ENCODE measurements around the gene ZDHHC4. TPM values are rescaled to one million over a fixed set of nuclear protein-coding genes. Genes with fewer than 3 reads are reported as not detected.

The ZDHHC4 gene
- total and polyA plus RNA-seq, 2 of the 13 experiments (the other 11 are each of a cell fraction or from before 2014, with no cell fraction given), result 83.2 to 188 TPM

DNA sequence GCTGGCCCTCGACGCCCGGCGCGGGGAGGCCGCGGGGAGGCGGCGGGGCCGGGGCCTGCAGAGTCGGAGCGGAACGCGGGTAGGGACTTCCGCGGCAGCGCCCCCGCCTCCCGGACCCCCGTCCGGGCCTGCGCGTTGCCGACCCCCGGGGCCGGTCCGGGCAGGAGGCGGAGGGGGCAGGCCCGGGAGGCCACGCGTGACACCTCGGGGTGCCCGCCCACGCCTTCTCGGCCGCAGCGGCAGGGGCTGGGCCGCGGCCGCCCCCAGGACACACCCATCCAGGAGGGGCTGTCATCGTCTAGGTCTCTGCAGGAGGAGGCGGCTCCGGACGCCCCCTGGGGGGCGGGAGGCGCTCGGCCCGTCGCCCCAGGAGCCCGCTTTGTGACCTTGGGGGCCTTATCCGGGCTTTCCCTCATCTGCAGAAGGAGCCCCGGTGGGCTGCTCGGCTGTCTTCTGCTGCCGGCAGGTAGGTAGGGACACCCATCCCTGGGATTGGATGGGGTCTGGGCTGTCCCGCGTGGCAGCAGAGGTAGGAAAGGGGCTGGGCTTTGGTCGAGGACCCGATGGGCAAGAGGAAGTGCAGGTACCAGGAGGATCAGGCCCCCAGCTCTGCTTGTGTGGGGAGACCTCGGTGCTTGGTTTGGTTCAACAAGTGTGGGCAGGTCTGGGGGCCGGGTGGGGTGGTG lies 60.4 kb downstream of the ZDHHC4 start:
- intact Hi-C loops (cut with micrococcal nuclease; ENCODE audit: unreplicated experiment), result loop anchor here (1.0 kb wide), 1 partner anchor 29 kb away; no protein-coding TSS in a partner anchor
- DNase-seq (ENCODE audit: low spot score) (peak; percentile 39), ATAC-seq (peak; percentile 84), FAIRE-seq (no peak)
- peak overlapping the region; percentile 66 for H3K9ac ChIP-seq (ENCODE audit: insufficient read depth, low read depth, low read length)
- H4K20me1 ChIP-seq (ENCODE audit: insufficient read depth, low read length), result no peaks in the 10 kb centered on the region
- H3K27me3 ChIP-seq (ENCODE audit: control insufficient read depth in 1 of 2, insufficient read depth in 2 of 2, low read length in 2 of 2), result no peaks in the 10 kb centered on the region
- H3K9me3 ChIP-seq (ENCODE audit: low read length), result no peaks in the 10 kb centered on the region
- ChIA-PET CTCF (ENCODE audit: low intra/inter-chr PET ratio, low total read pairs) (no interaction called here), POLR2A (interaction anchor here (2.0 kb wide), 1 partner anchor 10 kb away, joined by 6 read pairs; no protein-coding TSS in a partner anchor)
- H3K4me1 ChIP-seq (ENCODE audit: insufficient read depth, low read length), result peaks cover 31% of the 10 kb centered on the region
- no peak overlapping the region for H3K27ac ChIP-seq (ENCODE audit: extremely low read length, insufficient read depth, low read length)
- WGBS (ENCODE audit: low lambda C conversion rate), result 6% methylated on average over 4 of the region's 60 CpGs
- H3K4me3 ChIP-seq (replicated peaks in 1 of 3; ENCODE audit: insufficient read depth in 1 of 3, low read depth in 2 of 3, low read length in 3 of 3), result peak overlapping the region; percentile 65 to 86 (median 83)
- H2AFZ ChIP-seq (ENCODE audit: low read length), result no peak overlapping the region
- H3K4me2 ChIP-seq (ENCODE audit: low read depth, low read length), result peak overlapping the region; percentile 83
- H3K36me3 ChIP-seq (replicated peaks in 1 of 2; ENCODE audit: control insufficient read depth in 1 of 2, insufficient read depth in 2 of 2, low read length in 2 of 2), result peaks cover 7 to 15% of the 10 kb centered on the region in 2 experiments; a peak in 4 of 5 replicates
- BruUV-seq (replicated peaks), result no TSS peak
- peaks cover 13% of the 10 kb centered on the region for H3K79me2 ChIP-seq (ENCODE audit: insufficient read depth, low read length)
- in situ Hi-C loops (cut with HindIII; ENCODE audit: extremely low pct_ligation_motif_present, low pct_unique_long_range_greater_than_20kb), result no loop called here
- TF ChIP-seq FOSL2 (CRISPR knock-in tag; IDR thresholded peaks at IDR 0.05) (no peak), KAT8 (CRISPR knock-in tag; IDR thresholded peaks at IDR 0.05) (peak; percentile 57; the same call in 1 of the 2 replicates), TAF15 (IDR thresholded peaks at IDR 0.05; ENCODE audit: low read depth, low read length, poor library complexity, severe bottlenecking) (peak; percentile 60), STAG1 (CRISPR knock-in tag; IDR thresholded peaks at IDR 0.05) (peak; percentile 46), ZNF891 (CRISPR knock-in tag; IDR thresholded peaks at IDR 0.05) (peak; percentile 75; the same call in 1 of the 2 replicates), RXRA (CRISPR knock-in tag; IDR thresholded peaks at IDR 0.05) (no peak), MAZ (IDR thresholded peaks at IDR 0.05; ENCODE audit: borderline replicate concordance, low read depth, low read length) (no peak), MAZ (CRISPR knock-in tag; IDR thresholded peaks at IDR 0.05; ENCODE audit: low read depth) (no peak), TBP (CRISPR knock-in tag; IDR thresholded peaks at IDR 0.05) (no peak), SALL1 (CRISPR knock-in tag; IDR thresholded peaks at IDR 0.05) (no peak), PITX1 (CRISPR knock-in tag; IDR thresholded peaks at IDR 0.05) (0 out of 2 replicates have a peak, but pooled peaks have one; percentile 26), MLLT10 (CRISPR knock-in tag; IDR thresholded peaks at IDR 0.05) (no peak), POGZ (CRISPR knock-in tag; IDR thresholded peaks at IDR 0.05) (no peak), ZBTB7B (CRISPR knock-in tag; IDR thresholded peaks at IDR 0.05) (peak; percentile 49; the same call in 1 of the 2 replicates), SMARCC2 (IDR thresholded peaks at IDR 0.05) (no peak), HDAC6 (IDR thresholded peaks at IDR 0.05; ENCODE audit: low read depth, low read length) (no peak), LBX2 (CRISPR knock-in tag; IDR thresholded peaks at IDR 0.05; ENCODE audit: borderline replicate concordance) (no peak), AGO2 (optimal IDR thresholded peaks at IDR 0.05; ENCODE audit: low read depth, low read length) (peak; percentile 34), CHD2 (IDR thresholded peaks at IDR 0.05; ENCODE audit: low read depth, low read length) (no peak), ZNF317 (CRISPR knock-in tag; IDR thresholded peaks at IDR 0.05) (no peak), LCORL (IDR thresholded peaks at IDR 0.05) (no peak), LCORL (CRISPR knock-in tag; IDR thresholded peaks at IDR 0.05) (no peak), SAP130 (CRISPR knock-in tag; IDR thresholded peaks at IDR 0.05; ENCODE audit: low read depth) (peak; percentile 63), NONO (IDR thresholded peaks at IDR 0.05) (no peak), NONO (CRISPR knock-in tag; conservative IDR thresholded peaks at IDR 0.05) (no peak), NR2F6 (IDR thresholded peaks at IDR 0.05) (no peak), NR2F6 (CRISPR knock-in tag; IDR thresholded peaks at IDR 0.05) (no peak), YEATS4 (CRISPR knock-in tag; IDR thresholded peaks at IDR 0.05; ENCODE audit: borderline replicate concordance) (no peak), ZNF768 (CRISPR knock-in tag; IDR thresholded peaks at IDR 0.05) (peak; percentile 23; the same call in 1 of the 2 replicates), MAFG (CRISPR knock-in tag; IDR thresholded peaks at IDR 0.05) (no peak)
